ENCODE measurements around the gene ZNF646.

GRCh38 chr16:31088459-31089183, 14.4 kb downstream of the ZNF646 start, which contains the start of gene PRSS53:
- TF ChIP-seq CTCF (IDR thresholded peaks at IDR 0.05) (no peak), POLR2A (IDR thresholded peaks at IDR 0.05) (no peak)

Measured in body of pancreas (tissue), 4 donors.